GM12878 (cell line): ENCODE data around the gene TRIM26. TPM values are rescaled to one million over a fixed set of nuclear protein-coding genes. Genes with fewer than 3 reads are reported as not detected.

ENCODE experiments used
- ATAC-seq: fragments of 200-7000 bp; cut with Tn5 transposase; 3 replicates; pipeline ENCODE4 v1.9.1; 2020; ENCODE audit warnings: mild to moderate bottlenecking, moderate library complexity
- BruUV-seq: library from RNA; stranded (reverse); fragments of 400-500 nt; replicated peaks from 2 replicates; lab custom pipeline; 2021; lab: Mats Ljungman, UMichigan
- CTCF ChIA-PET: fragments of 300-600 bp; sonication (Branson Sonifier 250); formaldehyde crosslinking; extraction: SDS; loops from one replicate; lab custom pipeline; 2021; ENCODE audit warnings: inconsistent platforms; lab: Yijun Ruan, JAX
- POLR2A ChIA-PET: fragments of 350-600 bp; formaldehyde crosslinking; extraction: SDS; loops from one replicate; lab custom pipeline; 2021; ENCODE audit warnings: inconsistent platforms; lab: Charles Lee
- RAD21 ChIA-PET: fragments of 300-600 bp; sonication (Branson Sonifier 250); formaldehyde crosslinking; loops from one replicate; lab custom pipeline; 2023; ENCODE audit warnings: antibody characterized with exemption; ENCODE audit not compliant: unreplicated experiment; lab: Charles Lee
- SMC1A ChIA-PET: fragments of 300-600 bp; sonication (Branson Sonifier 250); formaldehyde crosslinking; loops from one replicate; lab custom pipeline; 2023; ENCODE audit not compliant: unreplicated experiment, uncharacterized antibody; lab: Charles Lee
- DNase-seq: peaks from one replicate; pipeline ENCODE4 v3.0.0-alpha.2; 2011; ENCODE audit warnings: low read depth, low spot score
- FAIRE-seq: peaks from 3 replicates; lab custom pipeline; 2011; peaks lifted over from hg19 to GRCh38; lab: Jason Lieb, UNC
- H2AFZ ChIP-seq: 2 replicates; pipeline ENCODE4 v1.6.0; 2011; ENCODE audit warnings: low read depth, low read length, control low read depth; ENCODE audit not compliant: control insufficient read depth
- H3K27ac ChIP-seq: 2 replicates; pipeline ENCODE4 v1.5.1; 2011; ENCODE audit warnings: control low read depth; ENCODE audit not compliant: control insufficient read depth, insufficient read depth
- H3K27me3 ChIP-seq, 2 experiments: replicated peaks in 1 of 2; 2 replicates each; pipeline versions ENCODE4 v1.6.0 to v1.6.1; 2011; ENCODE audit warnings: low read length in 1 of 2; ENCODE audit not compliant: control insufficient read depth in 2 of 2, insufficient read depth in 2 of 2
- H3K36me3 ChIP-seq, 2 experiments: 2 replicates each; pipeline ENCODE4 v1.5.1; 2011; ENCODE audit warnings: low read length in 1 of 2; ENCODE audit not compliant: control insufficient read depth in 2 of 2, insufficient read depth in 2 of 2
- H3K4me1 ChIP-seq: 2 replicates; pipeline ENCODE4 v1.6.1; 2011; ENCODE audit warnings: mild to moderate bottlenecking, low read length, moderate library complexity, mixed read lengths; ENCODE audit not compliant: control insufficient read depth, insufficient read depth
- H3K4me2 ChIP-seq: 2 replicates; pipeline ENCODE4 v1.6.0; 2011; ENCODE audit warnings: control low read depth; ENCODE audit not compliant: control insufficient read depth, insufficient read depth
- H3K4me3 ChIP-seq: fragments of 200-600 bp; sonication (generic); 2 replicates; pipeline ENCODE4 v1.5.1; 2016
- H3K79me2 ChIP-seq: 2 replicates; pipeline ENCODE4 v1.6.0; 2011; ENCODE audit warnings: low read length; ENCODE audit not compliant: control insufficient read depth, insufficient read depth
- H3K9ac ChIP-seq: 2 replicates; pipeline ENCODE4 v1.8.0; 2011; ENCODE audit warnings: low read length, control low read depth, mixed read lengths; ENCODE audit not compliant: control insufficient read depth, insufficient read depth
- H3K9me3 ChIP-seq: replicated peaks from 3 replicates; pipeline ENCODE4 v1.5.1; 2011; ENCODE audit warnings: mild to moderate bottlenecking, low read length; ENCODE audit not compliant: control insufficient read depth, insufficient read depth
- H4K20me1 ChIP-seq: 2 replicates; pipeline ENCODE4 v1.6.0; 2011; ENCODE audit not compliant: control insufficient read depth, insufficient read depth
- PKNOX1 ChIP-seq: fragments of 450-650 bp; IDR thresholded peaks from 2 replicates; pipeline ENCODE4 v1.6.1; 2016; ENCODE audit warnings: mild to moderate bottlenecking
- PRDM15 ChIP-seq: fragments of 450-650 bp; formaldehyde crosslinking; IDR thresholded peaks from 2 replicates; pipeline ENCODE4 v1.4.0; 2020; ENCODE audit warnings: mild to moderate bottlenecking, moderate library complexity
- RAD21 ChIP-seq: IDR thresholded peaks from 2 replicates; pipeline ENCODE4 v1.6.1; 2011; ENCODE audit warnings: mild to moderate bottlenecking, low read depth, low read length, moderate library complexity; ENCODE audit not compliant: insufficient read depth
- REST ChIP-seq: IDR thresholded peaks from 2 replicates; pipeline ENCODE4 v1.6.1; 2012; ENCODE audit warnings: mild to moderate bottlenecking, low read depth, low read length
- SPI1 ChIP-seq: IDR thresholded peaks from 2 replicates; pipeline ENCODE4 v1.6.1; 2011; ENCODE audit warnings: low read depth, mild to moderate bottlenecking, low read length, moderate library complexity, borderline replicate concordance; ENCODE audit not compliant: insufficient read depth
- whole genome bisulfite sequencing: methylation state at CpG from one replicate; pipeline ENCODE4 v1.1.6; 2016; ENCODE audit warnings: low lambda C conversion rate; ENCODE audit not compliant: insufficient replicate concordance, insufficient coverage; ENCODE audit errors: missing lambda C conversion rate; 5-methylcytosine and 5-hydroxymethylcytosine counted together
- in situ Hi-C: fragments of 300-500 bp; cut with MboI; formaldehyde crosslinking; loops from 9 replicates; pipeline ENCODE4 v1.14.3; 2018; ENCODE audit warnings: mixed read lengths
- intact Hi-C: fragments of 100-400 bp; cut with micrococcal nuclease; formaldehyde crosslinking; loops from one replicate; pipeline ENCODE4 v1.14.2; 2022; ENCODE audit not compliant: unreplicated experiment
- polyA plus RNA-seq, 11 experiments: library from polyadenylated mRNA; depleted of rRNA in 4 of 11; unstranded in 6 of 11; stranded (reverse) in 5 of 11; fragments of >200 nt; fragmentation: Nextera tagmentation in 4 of 11; fragmentation: Illumina TruSeq in 1 of 11; extraction: Ambion mirVana in 4 of 11; extraction: Trizol in 1 of 11; gene quantifications; 1 replicate in 1 of 11; 2 replicates in 10 of 11; pipeline versions ENCODE4 v1.2.1 to v1.2.3, GENCODE V29; 2011 to 2016; ENCODE audit warnings: inconsistent platforms in 2 of 11, missing spikeins in 2 of 11, low read depth in 1 of 11
- total RNA-seq, 4 experiments: library from RNA; depleted of rRNA in 3 of 4; stranded (reverse); fragments of >200 nt in 3 of 4; fragmentation: Illumina TruSeq in 1 of 4; extraction: Trizol in 1 of 4; gene quantifications; 2 replicates each; pipeline versions ENCODE4 v1.2.1 to v1.2.3, GENCODE V29; 2013 to 2021

The TRIM26 gene
- total and polyA plus RNA-seq, 10 of the 15 experiments (the other 5 are each of a cell fraction or from before 2014, with no cell fraction given), result 13.1 to 79.6 (median 63.6) TPM

GRCh38 chr6:30200551-30201281 is 12.5 kb downstream of the TRIM26 start (continued):
- TF ChIP-seq PRDM15 (CRISPR knock-in tag), result no peak
- no peak for TF ChIP-seq PKNOX1
- peak; percentile 99 for TF ChIP-seq SPI1
- TF ChIP-seq, all 136 proteins: peak for 38

- no peak overlapping the region for H3K4me3 ChIP-seq
- no peak for ATAC-seq
- ChIA-PET SMC1A (no interaction called here), RAD21 (no interaction called here), POLR2A (interaction anchor here (0.6 kb wide), 1 partner anchor 1932 kb away, joined by 6 read pairs; no protein-coding TSS in a partner anchor), CTCF (no interaction called here)
- H3K79me2 ChIP-seq, result peaks cover 19% of the 10 kb centered on the region
- H3K27ac ChIP-seq, result no peak overlapping the region
- no peak overlapping the region for H3K9ac ChIP-seq
- no peak overlapping the region for H3K4me2 ChIP-seq
- 94% methylated on average over 34 of the region's 34 CpGs for WGBS
- H3K27me3 ChIP-seq, result no peaks in the 10 kb centered on the region
- intact Hi-C loops, result no loop called here
- no peaks in the 10 kb centered on the region for H3K9me3 ChIP-seq
- peaks cover 35 to 41% of the 10 kb centered on the region in 2 experiments for H3K36me3 ChIP-seq
- H2AFZ ChIP-seq, result no peak overlapping the region
- BruUV-seq, result no TSS peak
- H3K4me1 ChIP-seq, result peaks cover 20% of the 10 kb centered on the region
- in situ Hi-C loops, result no loop called here
- FAIRE-seq, result no peak
- peaks cover 9% of the 10 kb centered on the region for H4K20me1 ChIP-seq
- DNase-seq, result no peak
- TF ChIP-seq PRDM15 (CRISPR knock-in tag), result no peak
- TF ChIP-seq RAD21, result no peak
- TF ChIP-seq REST, result no peak
Observed at GRCh38 chr6:30198166-30199084, 14.8 kb downstream of the TRIM26 start.
